HEK293T (cell line): ENCODE measurements around the gene NDUFAF8.

ENCODE experiments used
- FOXA1 ChIP-seq: fragments of 450-650 bp; IDR thresholded peaks from 2 replicates; pipeline ENCODE4 v1.6.1; 2016; ENCODE audit warnings: mild to moderate bottlenecking
- SP1 ChIP-seq: fragments of 450-650 bp; IDR thresholded peaks from 2 replicates; pipeline ENCODE4 v1.6.1; 2017
- TARDBP ChIP-seq: fragments of 450-650 bp; IDR thresholded peaks from 2 replicates; pipeline ENCODE4 v1.6.1; 2016

- TF ChIP-seq TARDBP, result no peak
- TF ChIP-seq FOXA1, result no peak
- no peak for TF ChIP-seq SP1
Measured at GRCh38 chr17:81206657-81207056, 32.5 kb upstream of the NDUFAF8 start.
